ENCODE results near the gene ERP44. TPM values are rescaled to one million over a fixed set of nuclear protein-coding genes. Genes with fewer than 3 reads are reported as not detected.

Gene ERP44
- 14.7 and 16.5 TPM in 2 replicates for total RNA-seq

GRCh38 chr9:100098887-100099721 is at the start of gene ERP44, which contains the start of gene INVS:
ERP44 (minus strand) TSS chr9:100099000; CDS start chr9:100098840, 160 bp downstream.
INVS (plus strand) TSS chr9:100099243; CDS start chr9:100104522, 5,279 bp downstream.

Other genes starting within 250 kb of the ERP44 start
- gene STX17, start 192.3 kb downstream of the ERP44 start, total RNA-seq, result 11.1 and 12.4 TPM in 2 replicates
- gene INVS, start 243 bp upstream of the ERP44 start, total RNA-seq, result 17.8 and 18.2 TPM in 2 replicates

Measured in mammary microvascular endothelial cell (primary cell).